ENCODE measurements around the gene ATF3.

The ATF3 gene

GRCh38 chr1:212565571-212566305 lies 42.8 kb upstream of the ATF3 start:
- Histone ChIP-seq H3K27ac (no peak overlapping the region), H3K4me3 (ENCODE audit: low read depth, low read length) (no peak overlapping the region), H3K27me3 (replicated peaks) (no peaks in the 10 kb centered on the region), H3K36me3 (replicated peaks) (no peaks in the 10 kb centered on the region)
- DNase-seq = no peak
- in situ Hi-C loops (cut with HindIII; ENCODE audit: low pct_ligation_motif_present, low sequenced_read_pairs) = no loop called here
- no peak for TF ChIP-seq CTCF (IDR thresholded peaks at IDR 0.05; ENCODE audit: low read depth, low read length, missing control alignments)

GRCh38 chr1:212566522-212567479 lies 41.8 kb upstream of the ATF3 start:
- H3K36me3 ChIP-seq (replicated peaks) = no peaks in the 10 kb centered on the region
- no peak for TF ChIP-seq CTCF (IDR thresholded peaks at IDR 0.05; ENCODE audit: low read depth, low read length, missing control alignments)
- H3K4me3 ChIP-seq (ENCODE audit: low read depth, low read length) = peak overlapping the region; percentile 58
- DNase-seq = no peak
- H3K27ac ChIP-seq = no peak overlapping the region
- H3K27me3 ChIP-seq (replicated peaks) = no peaks in the 10 kb centered on the region
- in situ Hi-C loops (cut with HindIII; ENCODE audit: low pct_ligation_motif_present, low sequenced_read_pairs) = no loop called here

GRCh38 chr1:212567638-212568037 lies 40.9 kb upstream of the ATF3 start:
- DNase-seq = no peak
- no peak overlapping the region for H3K4me3 ChIP-seq (ENCODE audit: low read depth, low read length)

GRCh38 chr1:212568978-212569537 lies 39.5 kb upstream of the ATF3 start:
- no peak for DNase-seq
- in situ Hi-C loops (cut with HindIII; ENCODE audit: low pct_ligation_motif_present, low sequenced_read_pairs) = no loop called here
- H3K36me3 ChIP-seq (replicated peaks) = no peaks in the 10 kb centered on the region
- H3K27ac ChIP-seq = no peak overlapping the region
- no peaks in the 10 kb centered on the region for H3K27me3 ChIP-seq (replicated peaks)
- TF ChIP-seq CTCF (IDR thresholded peaks at IDR 0.05; ENCODE audit: low read depth, low read length, missing control alignments) = no peak
- H3K4me3 ChIP-seq (ENCODE audit: low read depth, low read length) = no peak overlapping the region

More at GRCh38 chr1:212567638-212568037, 40.9 kb upstream of the ATF3 start:
- in situ Hi-C loops (cut with HindIII; ENCODE audit: low pct_ligation_motif_present, low sequenced_read_pairs) = no loop called here
- no peak overlapping the region for H3K27ac ChIP-seq
- H3K27me3 ChIP-seq (replicated peaks) = no peaks in the 10 kb centered on the region
- no peak for TF ChIP-seq CTCF (IDR thresholded peaks at IDR 0.05; ENCODE audit: low read depth, low read length, missing control alignments)
- no peaks in the 10 kb centered on the region for H3K36me3 ChIP-seq (replicated peaks)

- in situ Hi-C loops (cut with HindIII; ENCODE audit: low pct_ligation_motif_present, low sequenced_read_pairs) = no loop called here
- Histone ChIP-seq H3K27me3 (replicated peaks) (no peaks in the 10 kb centered on the region), H3K27ac (no peak overlapping the region), H3K36me3 (replicated peaks) (no peaks in the 10 kb centered on the region), H3K4me3 (ENCODE audit: low read depth, low read length) (no peak overlapping the region)
- no peak for DNase-seq
- no peak for TF ChIP-seq CTCF (IDR thresholded peaks at IDR 0.05; ENCODE audit: low read depth, low read length, missing control alignments)
Measured at GRCh38 chr1:212574732-212575131, 33.8 kb upstream of the ATF3 start.
